Astrocyte of the hippocampus (primary cell): ENCODE results near the gene JARID2.

Experiments used
- DNase-seq: peaks from one replicate; pipeline ENCODE4 v3.0.0; 2011; ENCODE audit warnings: low read depth, low spot score

The JARID2 gene

GRCh38 chr6:15416932-15417509 is 171.2 kb downstream of the JARID2 start:
- DNase-seq: no peak

DNA sequence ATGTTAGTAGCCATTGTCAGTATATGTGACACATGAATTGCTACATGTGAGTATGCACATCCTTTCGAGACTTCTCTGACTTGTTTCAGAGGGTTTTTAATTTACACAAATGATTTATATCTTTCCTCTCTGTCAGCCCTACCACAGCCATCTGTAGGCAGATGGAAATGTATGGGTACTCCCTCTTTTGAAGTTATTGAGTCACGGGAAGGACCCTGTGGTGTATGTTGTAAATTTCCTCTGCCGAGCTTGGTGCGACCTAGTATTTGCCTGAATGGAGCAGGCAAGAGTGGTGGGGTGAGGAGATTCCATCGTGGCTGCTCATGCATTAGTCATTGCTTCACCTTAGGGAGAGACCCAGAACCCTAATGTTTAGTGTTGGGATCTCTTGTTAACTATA is 171.9 kb downstream of the JARID2 start:
- DNase-seq: peak; percentile 34

DNA sequence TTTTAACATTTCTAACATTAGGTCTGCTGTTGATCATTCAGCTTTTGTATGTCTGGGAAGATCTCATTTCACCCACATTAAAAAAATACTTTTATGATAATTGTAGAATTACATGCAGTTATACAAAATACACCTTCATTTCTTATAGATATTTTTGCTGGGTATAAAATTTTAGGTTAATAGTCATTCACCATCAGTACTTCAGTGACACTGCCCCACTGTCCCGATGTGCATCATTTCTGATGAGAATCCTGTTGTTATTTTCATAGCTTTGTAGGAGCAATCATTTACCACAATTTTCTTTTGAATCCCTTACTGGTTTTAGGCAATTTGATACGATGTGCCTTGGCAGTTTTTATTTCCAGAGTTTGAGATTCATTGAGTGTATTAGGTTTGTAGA is 173.6 kb downstream of the JARID2 start:
- DNase-seq: no peak

- DNase-seq: no peak
Measured at GRCh38 chr6:15420959-15421438, 175.1 kb downstream of the JARID2 start.

- no peak for DNase-seq
Measured at GRCh38 chr6:15421945-15422733, 176.3 kb downstream of the JARID2 start.

DNA sequence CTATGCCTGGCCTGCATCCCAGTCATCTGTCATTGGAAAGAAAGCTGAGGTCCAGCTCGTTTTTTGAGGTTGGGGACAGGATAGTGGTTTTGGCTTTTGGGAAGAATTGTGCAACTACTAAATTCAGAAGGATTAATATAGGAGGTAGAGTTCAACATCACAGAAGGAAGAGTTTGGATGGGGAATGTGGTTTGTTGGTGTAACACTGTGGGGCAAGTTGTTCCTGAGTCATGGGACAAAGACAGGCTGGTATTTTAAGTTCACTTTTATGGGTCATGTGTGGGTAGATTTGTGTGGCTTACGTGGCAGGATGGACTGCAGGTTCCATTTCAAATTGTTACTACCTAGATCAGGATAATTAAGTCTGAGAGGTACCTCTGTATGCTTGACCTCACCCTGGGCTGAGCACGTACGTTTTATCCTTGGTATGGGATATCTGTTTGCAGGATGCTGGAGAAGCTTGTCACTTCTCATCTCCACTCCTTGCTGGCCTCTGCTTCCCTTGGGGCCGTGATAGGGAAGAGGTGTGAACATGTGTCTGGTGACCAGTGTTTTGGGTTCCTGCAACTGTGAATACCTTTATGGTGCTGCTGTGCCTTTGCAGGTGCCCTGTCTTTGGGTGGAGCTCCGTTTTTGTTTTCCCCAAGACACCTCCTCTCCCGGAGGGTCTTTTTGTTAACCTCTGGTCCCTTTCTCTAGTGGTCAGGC is 177.6 kb downstream of the JARID2 start:
- DNase-seq: no peak

DNA sequence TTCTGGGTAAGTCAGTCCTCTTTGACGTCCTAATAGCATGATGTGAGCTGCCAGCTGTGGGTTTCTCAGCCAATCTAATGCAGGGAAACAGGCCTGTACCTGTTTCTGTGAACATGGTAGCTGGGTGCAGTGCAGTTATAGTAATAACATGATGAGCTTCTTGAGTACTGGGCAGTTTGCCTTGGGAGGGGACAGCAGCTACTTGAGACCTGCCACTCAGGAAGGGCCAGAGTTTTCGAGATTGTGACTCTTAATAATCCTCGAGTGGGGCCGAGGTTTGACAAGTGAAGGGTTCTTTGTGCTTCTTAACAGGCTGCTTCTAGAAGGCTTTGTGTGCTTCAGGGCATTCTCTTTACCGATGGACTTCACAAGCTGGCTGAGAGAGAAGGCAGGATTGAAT is 180.1 kb downstream of the JARID2 start:
- no peak for DNase-seq

DNA sequence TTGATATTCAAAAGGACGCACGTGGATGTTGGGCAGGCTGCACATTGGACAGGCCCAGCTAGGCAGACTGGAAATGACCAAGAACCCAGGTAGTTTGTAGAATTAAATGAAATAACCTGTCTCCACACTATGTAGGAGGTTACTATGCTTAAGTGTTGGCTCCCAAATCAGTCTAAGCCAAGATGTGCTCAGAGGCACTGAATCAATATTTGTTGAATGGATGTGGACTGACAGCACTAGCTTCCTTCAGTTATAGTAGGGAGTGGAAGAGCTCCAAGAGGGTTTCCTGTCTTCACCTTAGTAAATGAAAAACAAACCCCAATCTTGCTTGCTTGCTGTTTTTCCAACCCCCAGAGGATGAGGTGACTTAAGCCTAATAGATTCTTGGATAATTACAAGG is 180.5 kb downstream of the JARID2 start:
- no peak for DNase-seq

DNA sequence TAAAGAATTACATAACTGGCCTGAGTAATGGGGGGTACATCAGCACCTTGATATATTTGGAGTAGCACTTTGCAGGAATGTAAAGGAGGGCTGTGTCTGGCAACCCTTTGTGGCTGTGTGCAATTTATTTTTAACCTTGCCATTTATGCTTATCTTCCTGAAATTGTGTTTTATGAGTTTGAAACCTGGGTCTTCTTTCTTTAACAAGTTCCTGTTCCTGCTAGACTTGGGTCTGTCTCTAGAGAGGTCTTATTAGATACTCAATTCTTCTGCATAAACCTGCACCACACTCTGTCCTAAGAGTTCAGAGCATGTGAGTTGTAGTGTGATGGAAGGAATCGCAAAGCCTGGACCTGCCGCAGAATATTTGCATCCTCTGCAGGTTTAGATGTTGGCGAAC is 181.0 kb downstream of the JARID2 start:
- DNase-seq: no peak

GRCh38 chr6:15427331-15428070 is 181.6 kb downstream of the JARID2 start:
- DNase-seq: no peak

- DNase-seq: peak; percentile 71
Measured at GRCh38 chr6:15429141-15430110, 183.6 kb downstream of the JARID2 start.

DNA sequence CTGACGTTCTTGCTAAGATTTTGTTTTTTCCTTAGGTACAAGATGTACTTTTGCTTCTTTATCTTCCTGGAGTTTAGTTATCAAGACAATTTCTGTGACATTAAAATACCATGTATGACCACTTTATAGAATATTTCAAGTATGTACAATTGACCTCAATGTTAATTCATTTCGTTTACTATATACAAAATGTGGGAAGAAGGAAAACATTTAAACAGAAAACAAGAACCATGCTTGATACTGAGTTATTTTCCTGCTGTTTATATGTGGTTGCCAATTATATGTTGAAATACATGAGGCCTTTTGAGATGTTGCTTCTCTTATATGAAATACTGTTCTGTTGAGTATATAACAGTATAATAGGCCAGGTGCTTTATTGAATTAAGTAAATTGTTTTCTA is 184.3 kb downstream of the JARID2 start:
- DNase-seq: no peak

DNA sequence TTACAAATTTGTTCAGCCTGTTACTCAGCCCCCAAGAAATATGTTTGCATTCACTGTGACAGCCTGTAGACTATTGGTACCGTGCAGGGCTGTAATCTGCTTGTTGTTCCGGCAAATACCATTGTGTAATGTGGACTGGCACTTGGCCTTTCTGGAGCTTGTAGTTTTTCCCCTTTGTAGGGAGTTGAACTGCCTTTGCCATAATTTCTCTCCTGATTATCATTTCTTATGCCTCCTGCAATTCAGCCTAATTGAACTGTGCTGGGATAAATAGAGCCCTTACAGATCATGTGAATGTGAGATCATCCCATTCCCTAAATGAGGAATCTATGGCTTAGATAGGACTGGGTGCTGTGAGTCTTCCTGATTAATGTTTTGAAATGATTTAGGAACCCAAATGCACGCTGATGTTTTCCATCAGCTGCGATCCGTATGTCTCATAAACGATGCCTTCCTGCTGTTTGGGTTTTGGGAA is 185.1 kb downstream of the JARID2 start:
- peak; percentile 27 for DNase-seq

DNA sequence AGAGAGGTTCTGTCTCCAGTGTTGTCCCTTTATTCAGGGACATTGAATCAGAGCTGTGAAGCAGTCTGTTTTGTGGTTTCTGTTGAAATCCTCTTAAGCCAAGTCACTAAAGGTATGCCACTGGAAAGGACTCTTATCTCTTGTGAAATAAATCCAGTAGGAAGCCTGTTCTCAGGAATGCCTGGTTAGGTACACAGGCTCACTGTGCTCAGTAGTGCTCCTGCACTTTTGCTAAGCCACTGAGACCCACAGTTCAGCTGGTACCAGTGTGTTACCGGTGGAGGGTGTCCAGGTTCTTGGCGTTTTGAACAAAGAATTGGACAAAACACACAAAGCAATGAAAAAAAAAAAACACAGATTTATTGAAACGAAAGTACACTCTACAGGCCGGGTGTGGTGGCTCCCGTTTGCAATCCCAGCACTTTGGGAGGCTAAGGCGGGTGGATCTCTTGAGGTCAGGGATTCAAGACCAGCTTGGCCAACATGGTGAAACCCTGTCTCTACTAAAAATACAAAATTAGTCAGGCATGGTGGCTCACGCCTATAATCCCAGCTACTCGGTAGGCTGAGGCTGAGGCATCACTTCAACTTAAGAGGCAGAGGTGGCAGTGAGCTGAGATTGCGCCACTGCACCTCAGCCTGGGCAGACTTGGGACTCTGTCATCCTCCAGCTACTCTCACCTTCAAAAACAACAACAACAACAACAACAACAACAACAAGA is 186.1 kb downstream of the JARID2 start:
- peak; percentile 57 for DNase-seq

DNA sequence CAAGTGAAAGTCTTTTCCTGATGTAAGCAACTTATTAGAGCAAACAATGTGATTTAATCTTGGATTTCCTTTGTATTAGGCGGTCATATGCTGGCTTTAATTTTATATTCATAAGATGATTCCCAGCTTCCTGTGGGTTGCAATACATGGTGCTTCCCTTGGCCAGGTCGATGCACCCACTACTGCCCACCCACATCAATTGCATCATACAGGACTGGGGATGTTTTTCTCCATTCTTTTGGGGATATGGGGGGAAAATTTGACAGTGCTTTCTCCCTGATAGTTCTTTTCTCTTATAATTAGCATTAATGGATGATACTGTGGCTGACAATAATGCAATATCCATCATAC is 187.6 kb downstream of the JARID2 start:
- no peak for DNase-seq

DNA sequence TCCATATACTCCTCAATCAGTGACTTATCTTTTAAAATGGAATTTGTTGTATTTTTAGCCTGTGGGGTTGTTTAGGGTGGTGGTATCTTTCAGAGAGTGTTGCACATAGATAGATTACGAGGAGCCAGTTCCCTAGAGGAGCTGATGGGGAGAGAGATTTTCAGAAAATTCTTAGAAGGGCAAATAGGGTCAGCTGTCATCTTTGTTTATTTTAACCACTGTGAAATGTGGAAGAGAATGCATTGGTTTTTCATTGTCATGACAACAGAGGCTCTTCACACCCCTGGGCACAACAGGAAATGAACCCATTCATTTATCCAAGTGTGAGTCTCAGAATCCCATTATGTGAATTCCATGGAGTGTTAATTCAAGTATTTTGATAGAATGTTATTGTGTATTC is 188.4 kb downstream of the JARID2 start:
- DNase-seq: no peak

GRCh38 chr6:15434823-15435380 is 189.0 kb downstream of the JARID2 start:
- no peak for DNase-seq

- no peak for DNase-seq
Measured at GRCh38 chr6:15435468-15435867, 189.6 kb downstream of the JARID2 start.

DNA sequence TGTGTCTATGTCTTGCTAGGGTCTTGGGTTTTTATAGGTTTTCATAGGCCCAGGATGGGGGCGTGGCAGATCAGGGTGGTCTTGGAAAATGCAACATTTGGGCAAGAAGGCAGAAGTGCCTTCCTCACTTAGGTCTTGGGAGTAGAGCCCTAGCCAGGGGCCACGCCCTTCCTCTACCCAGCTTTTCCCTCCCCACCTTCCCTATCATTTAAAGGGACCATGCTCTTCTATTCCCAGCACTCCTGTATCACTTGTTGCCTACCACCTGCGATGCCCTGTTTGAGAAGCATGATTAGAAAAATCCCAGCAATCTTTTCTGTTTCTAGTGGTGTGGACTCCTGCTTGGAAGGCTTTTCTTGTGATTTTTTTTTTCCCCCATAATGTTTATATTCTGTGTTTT is 190.6 kb downstream of the JARID2 start:
- DNase-seq: no peak
